ENCODE measurements around the gene RREB1. TPM values are rescaled to one million over a fixed set of nuclear protein-coding genes. Genes with fewer than 3 reads are reported as not detected.

RREB1 gene
- total RNA-seq, 1 donor from 2014 or later, result 43.9 TPM

GRCh38 chr6:7129360-7129759 lies 21.6 kb downstream of the RREB1 start:
- no peaks in the 10 kb centered on the region for H3K27me3 Mint-ChIP-seq
- H3K9me3 Mint-ChIP-seq, result no peaks in the 10 kb centered on the region
- H3K36me3 Mint-ChIP-seq, result peaks cover 29% of the 10 kb centered on the region
- TF ChIP-seq CTCF (conservative IDR thresholded peaks at IDR 0.05), result no peak
- peaks cover 53% of the 10 kb centered on the region for H3K4me1 Mint-ChIP-seq (ENCODE audit: unreplicated experiment)
- no peak for DNase-seq (ENCODE audit: extremely low spot score, unreplicated experiment)
- peak overlapping the region; percentile 30 for H3K27ac Mint-ChIP-seq
- H3K4me3 Mint-ChIP-seq, result no peak overlapping the region

GRCh38 chr6:7129784-7130569 lies 22.2 kb downstream of the RREB1 start:
- H3K4me3 Mint-ChIP-seq, result no peak overlapping the region
- H3K27ac Mint-ChIP-seq, result peak overlapping the region; percentile 30
- no peak for TF ChIP-seq CTCF (conservative IDR thresholded peaks at IDR 0.05)
- no peak for DNase-seq (ENCODE audit: extremely low spot score, unreplicated experiment)
- no peaks in the 10 kb centered on the region for H3K9me3 Mint-ChIP-seq
- H3K4me1 Mint-ChIP-seq (ENCODE audit: unreplicated experiment), result peaks cover 47% of the 10 kb centered on the region
- H3K36me3 Mint-ChIP-seq, result peaks cover 23% of the 10 kb centered on the region
- no peaks in the 10 kb centered on the region for H3K27me3 Mint-ChIP-seq

- Mint-ChIP-seq H3K36me3 (peaks cover 22% of the 10 kb centered on the region), H3K27ac (no peak overlapping the region), H3K4me1 (ENCODE audit: unreplicated experiment) (peaks cover 44% of the 10 kb centered on the region), H3K4me3 (no peak overlapping the region), H3K27me3 (no peaks in the 10 kb centered on the region), H3K9me3 (no peaks in the 10 kb centered on the region)
- DNase-seq (ENCODE audit: extremely low spot score, unreplicated experiment), result no peak
- no peak for TF ChIP-seq CTCF (conservative IDR thresholded peaks at IDR 0.05)
Measured at GRCh38 chr6:7131390-7131789, 23.6 kb downstream of the RREB1 start.

GRCh38 chr6:7132398-7133035 lies 24.8 kb downstream of the RREB1 start:
- no peak for DNase-seq (ENCODE audit: extremely low spot score, unreplicated experiment)
- no peaks in the 10 kb centered on the region for H3K9me3 Mint-ChIP-seq
- H3K4me3 Mint-ChIP-seq, result no peak overlapping the region
- peaks cover 13% of the 10 kb centered on the region for H3K36me3 Mint-ChIP-seq
- no peaks in the 10 kb centered on the region for H3K27me3 Mint-ChIP-seq
- no peak overlapping the region for H3K27ac Mint-ChIP-seq
- H3K4me1 Mint-ChIP-seq (ENCODE audit: unreplicated experiment), result peaks cover 43% of the 10 kb centered on the region
- no peak for TF ChIP-seq CTCF (conservative IDR thresholded peaks at IDR 0.05)

GRCh38 chr6:7134999-7135745 lies 27.4 kb downstream of the RREB1 start:
- Mint-ChIP-seq H3K27ac (peak overlapping the region; percentile 52), H3K27me3 (no peaks in the 10 kb centered on the region), H3K4me3 (no peak overlapping the region), H3K36me3 (no peaks in the 10 kb centered on the region), H3K4me1 (ENCODE audit: unreplicated experiment) (peaks cover 50% of the 10 kb centered on the region), H3K9me3 (no peaks in the 10 kb centered on the region)
- no peak for TF ChIP-seq CTCF (conservative IDR thresholded peaks at IDR 0.05)
- DNase-seq (ENCODE audit: extremely low spot score, unreplicated experiment), result no peak
